Neuronal stem cell (in vitro differentiated cells): ENCODE results near the gene MAD1L1.

Experiments used
- DNase-seq: peaks from one replicate; pipeline ENCODE4 v3.0.0-alpha.2; 2013; ENCODE audit warnings: low spot score
- H2AFZ ChIP-seq: one replicate; pipeline ENCODE4 v1.6.1; 2013; ENCODE audit warnings: mild to moderate bottlenecking, low read length, inconsistent platforms
- H2AK5ac ChIP-seq: 2 replicates; pipeline ENCODE4 v1.6.1; 2013; ENCODE audit warnings: low read depth, mild to moderate bottlenecking, inconsistent platforms, low read length, moderate library complexity, mixed read lengths
- H2BK120ac ChIP-seq: 2 replicates; pipeline ENCODE4 v1.6.1; 2013; ENCODE audit warnings: low read depth, mild to moderate bottlenecking, inconsistent platforms, low read length, moderate library complexity, mixed read lengths
- H2BK12ac ChIP-seq: one replicate; pipeline ENCODE4 v1.6.1; 2013; ENCODE audit warnings: low read length, inconsistent platforms
- H2BK15ac ChIP-seq: 2 replicates; pipeline ENCODE4 v1.6.1; 2013; ENCODE audit warnings: mild to moderate bottlenecking, low read length, inconsistent platforms, mixed read lengths
- H2BK5ac ChIP-seq: one replicate; pipeline ENCODE4 v1.6.1; 2013; ENCODE audit warnings: inconsistent platforms, mild to moderate bottlenecking, low read length, moderate library complexity
- H3K14ac ChIP-seq: one replicate; pipeline ENCODE4 v1.6.1; 2013; ENCODE audit warnings: low read length, inconsistent platforms
- H3K18ac ChIP-seq: 2 replicates; pipeline ENCODE4 v1.6.1; 2013; ENCODE audit warnings: low read length, inconsistent platforms
- H3K23ac ChIP-seq: 2 replicates; pipeline ENCODE4 v1.6.1; 2013; ENCODE audit warnings: low read depth, mild to moderate bottlenecking, mixed read lengths, low read length, inconsistent platforms; ENCODE audit not compliant: poor library complexity
- H3K27ac ChIP-seq: replicated peaks from 3 replicates; pipeline ENCODE4 v1.5.1; 2013; ENCODE audit warnings: low read length, inconsistent platforms
- H3K27me3 ChIP-seq, 3 experiments: 2 replicates each; pipeline ENCODE4 v1.6.1; 2013; ENCODE audit warnings: low read length in 3 of 3, mild to moderate bottlenecking in 2 of 3, inconsistent platforms in 1 of 3, low read depth in 1 of 3, mixed read lengths in 1 of 3, moderate library complexity in 1 of 3; ENCODE audit not compliant: control insufficient read depth in 3 of 3, insufficient read depth in 3 of 3
- H3K36me3 ChIP-seq, 2 donors: replicated peaks in 1 of 2; 2 replicates each; pipeline ENCODE4 v1.6.1; 2013; ENCODE audit warnings: low read length in 2 of 2; ENCODE audit not compliant: control insufficient read depth in 2 of 2, insufficient read depth in 2 of 2
- H3K4ac ChIP-seq: 2 replicates; pipeline ENCODE4 v1.6.1; 2013; ENCODE audit warnings: inconsistent platforms, mild to moderate bottlenecking, low read length, moderate library complexity
- H3K4me1 ChIP-seq, 2 donors: 1 replicate in 1 of 2; 2 replicates in 1 of 2; pipeline ENCODE4 v1.6.1; 2013; ENCODE audit warnings: low read length in 2 of 2, low read depth in 1 of 2; ENCODE audit not compliant: control insufficient read depth in 2 of 2, insufficient read depth in 1 of 2
- H3K4me2 ChIP-seq: one replicate; pipeline ENCODE4 v1.6.1; 2013; ENCODE audit warnings: mild to moderate bottlenecking, low read length, inconsistent platforms; ENCODE audit not compliant: insufficient read depth, poor library complexity, severe bottlenecking
- H3K4me3 ChIP-seq, 2 donors: 2 replicates each; pipeline ENCODE4 v1.5.1; 2013; ENCODE audit warnings: low read length in 2 of 2, mild to moderate bottlenecking in 2 of 2, inconsistent platforms in 1 of 2, moderate library complexity in 1 of 2
- H3K79me1 ChIP-seq: one replicate; pipeline ENCODE4 v1.6.1; 2013; ENCODE audit warnings: low read depth, mild to moderate bottlenecking, inconsistent platforms, low read length, moderate library complexity
- H3K9ac ChIP-seq: one replicate; pipeline ENCODE4 v1.6.1; 2013; ENCODE audit warnings: mild to moderate bottlenecking, low read depth, low read length, inconsistent platforms; ENCODE audit not compliant: poor library complexity
- H3K9me3 ChIP-seq, 2 donors: replicated peaks in 1 of 2; 2 replicates each; pipeline versions ENCODE3 to v1.6.1; 2013; ENCODE audit warnings: low read length in 2 of 2, mild to moderate bottlenecking in 2 of 2, inconsistent platforms in 1 of 2, low read depth in 1 of 2, mixed read lengths in 1 of 2, moderate library complexity in 1 of 2; ENCODE audit not compliant: control insufficient read depth in 2 of 2, insufficient read depth in 1 of 2
- H4K8ac ChIP-seq: one replicate; pipeline ENCODE4 v1.6.1; 2013; ENCODE audit warnings: low read depth, mild to moderate bottlenecking, inconsistent platforms, low read length, moderate library complexity
- H4K91ac ChIP-seq: one replicate; pipeline ENCODE4 v1.6.1; 2013; ENCODE audit warnings: low read length, low read depth, mild to moderate bottlenecking, inconsistent platforms; ENCODE audit not compliant: poor library complexity
- WGBS, 2 donors: extraction: QIAGEN DNeasy Blood & Tissue Kit; methylation state at CpG; one replicate each; pipeline ENCODE4 v1.1.7; 2013; ENCODE audit warnings: missing lambda C conversion rate in 2 of 2, mixed read lengths in 1 of 2; ENCODE audit not compliant: insufficient read length in 2 of 2, insufficient replicate concordance in 1 of 2; ENCODE audit errors: extremely low coverage in 2 of 2; 5-methylcytosine and 5-hydroxymethylcytosine counted together

Gene MAD1L1

GRCh38 chr7:2143981-2144595, 88.7 kb downstream of the MAD1L1 start:
- H3K79me1 ChIP-seq, result peaks cover 3% of the 10 kb centered on the region
- WGBS, 2 donors, result no CpG with 5 or more reads among the region's 25 CpGs
- no peak overlapping the region for H2BK120ac ChIP-seq
- H2AFZ ChIP-seq, result no peak overlapping the region
- H3K18ac ChIP-seq, result no peak overlapping the region
- H2BK5ac ChIP-seq, result peak overlapping the region; percentile 2
- H3K23ac ChIP-seq, result no peak overlapping the region
- peaks cover 0 to 1% of the 10 kb centered on the region in 2 donors for H3K9me3 ChIP-seq
- no peak overlapping the region for H2BK12ac ChIP-seq
- no peaks in the 10 kb centered on the region for H3K27me3 ChIP-seq
- H3K4me1 ChIP-seq, result no peaks in the 10 kb centered on the region
- no peak overlapping the region for H3K4me3 ChIP-seq
- H4K8ac ChIP-seq, result no peak overlapping the region
- H2BK15ac ChIP-seq, result no peak overlapping the region
- no peak for DNase-seq
- H3K14ac ChIP-seq, result no peak overlapping the region
- H3K4me2 ChIP-seq, result no peak overlapping the region
- H3K4ac ChIP-seq, result no peak overlapping the region
- peaks cover 29 to 56% of the 10 kb centered on the region in 2 donors for H3K36me3 ChIP-seq
- no peak overlapping the region for H3K27ac ChIP-seq
- no peak overlapping the region for H4K91ac ChIP-seq
- H3K9ac ChIP-seq, result no peak overlapping the region
- H2AK5ac ChIP-seq, result no peak overlapping the region

DNA sequence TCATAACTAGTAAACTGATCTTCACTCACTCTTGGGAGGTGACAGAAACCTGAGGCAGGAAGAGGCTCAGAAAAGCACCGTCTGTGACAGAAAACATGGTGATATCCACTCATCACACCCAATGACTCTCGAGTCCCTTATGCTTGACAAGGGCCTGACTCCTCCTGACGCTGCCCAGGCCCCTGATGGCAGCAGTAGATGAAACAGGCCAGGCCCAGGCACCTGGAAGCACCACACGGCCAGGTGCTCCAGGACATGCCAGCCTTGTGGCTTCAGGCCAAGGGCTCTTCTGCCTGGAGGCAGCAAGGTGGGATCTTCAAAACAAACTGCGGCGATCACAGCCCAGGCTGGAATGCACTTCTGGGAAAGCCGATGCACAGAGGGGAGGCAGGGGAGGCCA, 89.3 kb downstream of the MAD1L1 start:
- Histone ChIP-seq H2BK120ac (no peak overlapping the region), H4K8ac (no peak overlapping the region), H3K27ac (no peak overlapping the region), H2BK15ac (no peak overlapping the region), H3K36me3 (peaks cover 26 to 51% of the 10 kb centered on the region in 2 donors), H3K23ac (no peak overlapping the region), H4K91ac (no peak overlapping the region), H2BK5ac (peak overlapping the region; percentile 2), H3K14ac (no peak overlapping the region), H2AFZ (no peak overlapping the region), H3K27me3 (no peaks in the 10 kb centered on the region), H3K9me3 (peaks cover 0 to 1% of the 10 kb centered on the region in 2 donors), H2AK5ac (no peak overlapping the region), H3K4me2 (no peak overlapping the region), H3K4me1 (peaks cover 0 to 1% of the 10 kb centered on the region in 2 donors), H3K4me3 (peak overlapping the region in 1 of 2 donors; percentile 11), H3K18ac (no peak overlapping the region), H2BK12ac (no peak overlapping the region), H3K4ac (no peak overlapping the region), H3K79me1 (peaks cover 6% of the 10 kb centered on the region), H3K9ac (no peak overlapping the region)
- DNase-seq, result no peak
- no CpG with 5 or more reads among the region's 7 CpGs for whole genome bisulfite sequencing, 2 donors

GRCh38 chr7:2142386-2142785, 90.4 kb downstream of the MAD1L1 start:
- Histone ChIP-seq H2BK120ac (no peak overlapping the region), H3K14ac (peak overlapping the region; percentile 82), H2BK12ac (peak overlapping the region; percentile 73), H3K23ac (peak overlapping the region; percentile 98), H3K4me3 (peak overlapping the region in 1 of 2 donors; percentile 45), H2BK5ac (peak overlapping the region; percentile 39), H3K36me3 (peaks cover 24 to 44% of the 10 kb centered on the region in 2 donors), H4K91ac (peak overlapping the region; percentile 53), H2AFZ (no peak overlapping the region), H3K79me1 (peaks cover 7% of the 10 kb centered on the region), H3K27ac (no peak overlapping the region), H3K27me3 (no peaks in the 10 kb centered on the region), H2BK15ac (no peak overlapping the region), H3K4me1 (peaks cover 0 to 3% of the 10 kb centered on the region in 2 donors), H2AK5ac (peak overlapping the region; percentile 37), H3K9me3 (peaks cover 0 to 1% of the 10 kb centered on the region in 2 donors), H4K8ac (no peak overlapping the region), H3K4ac (peak overlapping the region; percentile 53), H3K9ac (no peak overlapping the region), H3K4me2 (no peak overlapping the region), H3K18ac (no peak overlapping the region)
- no CpG with 5 or more reads among the region's 20 CpGs for WGBS, 2 donors
- no peak for DNase-seq

DNA sequence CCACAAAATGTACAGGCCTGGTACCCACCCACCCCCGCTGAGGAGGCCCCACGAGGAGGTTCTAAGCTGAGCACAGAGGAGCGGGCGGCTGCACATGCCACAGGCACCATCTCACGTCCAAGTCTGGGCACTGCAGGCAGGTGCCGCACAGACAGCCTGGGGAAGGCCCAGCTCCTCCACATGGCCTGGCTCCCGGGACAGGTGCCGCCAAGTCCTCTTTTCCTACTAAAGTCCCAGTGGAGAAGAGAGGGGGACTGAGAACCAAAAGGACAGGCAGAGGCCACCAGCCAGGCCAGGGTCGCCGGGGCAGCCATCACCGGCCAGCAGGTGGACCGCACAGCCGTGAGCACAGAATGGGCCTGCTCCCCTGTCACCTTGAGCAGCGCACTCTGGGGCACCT, 91.1 kb downstream of the MAD1L1 start:
- no peak for DNase-seq
- Histone ChIP-seq H3K27me3 (no peaks in the 10 kb centered on the region), H3K4me2 (no peak overlapping the region), H3K4me1 (peaks cover 0 to 3% of the 10 kb centered on the region in 2 donors), H2BK5ac (no peak overlapping the region), H3K18ac (peak overlapping the region; percentile 64), H3K79me1 (peaks cover 7% of the 10 kb centered on the region), H4K8ac (no peak overlapping the region), H3K27ac (no peak overlapping the region), H2BK15ac (no peak overlapping the region), H2AFZ (no peak overlapping the region), H3K9ac (no peak overlapping the region), H2AK5ac (peak overlapping the region; percentile 75), H4K91ac (peak overlapping the region; percentile 53), H3K4me3 (no peak overlapping the region), H3K4ac (no peak overlapping the region), H3K36me3 (peaks cover 22 to 37% of the 10 kb centered on the region in 2 donors), H3K23ac (no peak overlapping the region), H3K9me3 (peaks cover 0 to 1% of the 10 kb centered on the region in 2 donors), H2BK120ac (no peak overlapping the region), H3K14ac (peak overlapping the region; percentile 89), H2BK12ac (no peak overlapping the region)
- WGBS, 2 donors, result no CpG with 5 or more reads among the region's 14 CpGs
